Endothelial cell of umbilical vein (primary cell): ENCODE results near the gene PPBP. TPM values are rescaled to one million over a fixed set of nuclear protein-coding genes. Genes with fewer than 3 reads are reported as not detected.

Experiments used
- BruUV-seq: library from RNA; stranded (reverse); fragments of 400-500 nt; replicated peaks from 2 replicates; lab custom pipeline; 2021; lab: Mats Ljungman, UMichigan
- CTCF ChIA-PET: fragments of 300-600, 350-600 bp; sonication (Branson Sonifier 250); formaldehyde crosslinking; loops from one replicate; lab custom pipeline; 2021; ENCODE audit warnings: antibody characterized with exemption, inconsistent platforms; lab: Charles Lee
- POLR2A ChIA-PET: fragments of 300-600, 350-600 bp; sonication (Branson Sonifier 250); formaldehyde crosslinking; loops from one replicate; lab custom pipeline; 2021; ENCODE audit warnings: antibody characterized with exemption, inconsistent platforms; lab: Charles Lee
- DNase-seq: peaks from one replicate; pipeline ENCODE4 v3.0.0-alpha.2; 2011; ENCODE audit warnings: low read depth, low spot score
- FAIRE-seq: peaks from 2 replicates; lab custom pipeline; 2011; peaks lifted over from hg19 to GRCh38; lab: Jason Lieb, UNC
- H2AFZ ChIP-seq: 2 replicates; pipeline ENCODE4 v1.6.0; 2012; ENCODE audit warnings: low read depth, low read length, control low read depth, inconsistent platforms
- H3K27ac ChIP-seq: 2 replicates; pipeline ENCODE4 v1.5.1; 2011; ENCODE audit warnings: low read depth, mild to moderate bottlenecking, control low read depth, low read length, moderate library complexity; ENCODE audit not compliant: insufficient read depth
- H3K27me3 ChIP-seq, 2 experiments: 2 replicates each; pipeline versions ENCODE4 v1.6.0 to v1.6.1; 2011; ENCODE audit warnings: low read length in 2 of 2, mixed read lengths in 1 of 2; ENCODE audit not compliant: control insufficient read depth in 2 of 2, insufficient read depth in 2 of 2
- H3K36me3 ChIP-seq, 2 experiments: 2 replicates in 1 of 2; 3 replicates in 1 of 2; pipeline ENCODE4 v1.5.1; 2011; ENCODE audit warnings: low read length in 2 of 2, mild to moderate bottlenecking in 1 of 2, moderate library complexity in 1 of 2; ENCODE audit not compliant: control insufficient read depth in 2 of 2, insufficient read depth in 2 of 2; ENCODE audit errors: extremely low read depth in 1 of 2
- H3K4me1 ChIP-seq: 3 replicates; pipeline ENCODE4 v1.5.1; 2011; ENCODE audit warnings: mild to moderate bottlenecking, low read length; ENCODE audit not compliant: control insufficient read depth, insufficient read depth; ENCODE audit errors: extremely low read depth
- H3K4me2 ChIP-seq: 2 replicates; pipeline ENCODE4 v1.6.1; 2011; ENCODE audit warnings: low read length, control low read depth, mixed read lengths; ENCODE audit not compliant: insufficient read depth
- H3K4me3 ChIP-seq, 3 experiments: fragments of 200-600 bp in 1 of 3; sonication (generic), shearing (Covaris generic) in 1 of 3; replicated peaks in 1 of 3; 2 replicates each; pipeline ENCODE4 v1.5.1; 2011 to 2016; ENCODE audit warnings: control low read depth in 3 of 3, low read length in 3 of 3, mild to moderate bottlenecking in 2 of 3, inconsistent platforms in 1 of 3, low read depth in 1 of 3, moderate library complexity in 1 of 3; ENCODE audit not compliant: insufficient read depth in 1 of 3
- H3K79me2 ChIP-seq: 2 replicates; pipeline ENCODE4 v1.6.0; 2012; ENCODE audit warnings: low read length, inconsistent platforms; ENCODE audit not compliant: control insufficient read depth, insufficient read depth
- H3K9ac ChIP-seq: replicated peaks from 2 replicates; pipeline ENCODE3; 2011; ENCODE audit warnings: low read length, control low read depth; ENCODE audit not compliant: insufficient read depth; ENCODE audit errors: extremely low read depth
- H3K9me1 ChIP-seq: replicated peaks from 3 replicates; pipeline ENCODE4 v1.6.0; 2011; ENCODE audit warnings: mild to moderate bottlenecking, low read length; ENCODE audit not compliant: control insufficient read depth, insufficient read depth; ENCODE audit errors: extremely low read depth
- H3K9me3 ChIP-seq: replicated peaks from 2 replicates; pipeline ENCODE4 v1.5.1; 2012; ENCODE audit warnings: low read length, inconsistent platforms; ENCODE audit not compliant: control insufficient read depth, insufficient read depth
- H4K20me1 ChIP-seq: replicated peaks from 2 replicates; pipeline ENCODE3; 2011; ENCODE audit warnings: mild to moderate bottlenecking, low read length; ENCODE audit not compliant: control insufficient read depth, insufficient read depth; ENCODE audit errors: extremely low read depth
- CTCF ChIP-seq, 2 donors: IDR thresholded peaks; 1 replicate in 1 of 2; 2 replicates in 1 of 2; pipeline ENCODE4 v1.5.1; 2011; ENCODE audit warnings: low read length in 2 of 2, mild to moderate bottlenecking in 2 of 2, moderate library complexity in 2 of 2, control low read depth in 1 of 2, inconsistent platforms in 1 of 2, low read depth in 1 of 2; ENCODE audit not compliant: insufficient read depth in 1 of 2; ENCODE audit errors: extremely low read depth in 1 of 2
- GATA2 ChIP-seq: IDR thresholded peaks from 2 replicates; pipeline ENCODE4 v1.7.0; 2011; ENCODE audit warnings: low read depth, mild to moderate bottlenecking, moderate library complexity, mixed read lengths, low read length; ENCODE audit not compliant: insufficient read length, insufficient read depth
- JUN ChIP-seq: IDR thresholded peaks from 2 replicates; pipeline ENCODE4 v1.6.1; 2011; ENCODE audit warnings: borderline replicate concordance, low read depth; ENCODE audit not compliant: insufficient read length, insufficient read depth
- MAX ChIP-seq: IDR thresholded peaks from 2 replicates; pipeline ENCODE4 v1.6.1; 2011; ENCODE audit not compliant: insufficient read depth, insufficient read length
- MYC ChIP-seq: IDR thresholded peaks from one replicate; pipeline ENCODE4 v1.6.1; 2011; ENCODE audit warnings: mild to moderate bottlenecking, low read depth, low read length
- POLR2AphosphoS5 ChIP-seq: IDR thresholded peaks from 2 replicates; pipeline ENCODE4 v1.6.1; 2012; ENCODE audit warnings: low read depth, mild to moderate bottlenecking, control low read depth, low read length, moderate library complexity; ENCODE audit not compliant: insufficient read depth
- dilution Hi-C: fragments of 300-500 bp; cut with MboI; formaldehyde crosslinking; loops from one replicate; pipeline ENCODE4 v1.15.0; 2019; ENCODE audit warnings: low sequenced_read_pairs; ENCODE audit not compliant: extremely low pct_ligation_motif_present
- intact Hi-C: fragments of 100-400 bp; cut with micrococcal nuclease; formaldehyde crosslinking; loops from one replicate; pipeline ENCODE4 v1.10.0; 2022
- polyA plus RNA-seq, 4 experiments: library from polyadenylated mRNA; depleted of rRNA in 3 of 4; stranded (reverse) in 3 of 4; unstranded in 1 of 4; fragments of >200 nt; gene quantifications; 2 replicates each; pipeline versions ENCODE4 v1.2.1 to v1.2.3, GENCODE V29; 2011 to 2012; ENCODE audit warnings: missing spikeins in 1 of 4
- total RNA-seq: library from RNA; stranded (reverse); gene quantifications from 2 replicates; pipeline ENCODE4 v1.2.3, GENCODE V29; 2021

The PPBP gene
- total and polyA plus RNA-seq, 2 donors (not counting 3 experiments of a cell fraction or from before 2014, with no cell fraction given): not detected

- no peak for FAIRE-seq
- Histone ChIP-seq H3K27me3 (no peaks in the 10 kb centered on the region), H3K4me3 (no peak overlapping the region), H3K36me3 (no peaks in the 10 kb centered on the region), H4K20me1 (no peaks in the 10 kb centered on the region), H3K4me2 (no peak overlapping the region), H3K27ac (no peak overlapping the region), H2AFZ (no peak overlapping the region), H3K9me3 (no peaks in the 10 kb centered on the region), H3K9ac (no peak overlapping the region), H3K79me2 (no peaks in the 10 kb centered on the region), H3K9me1 (no peaks in the 10 kb centered on the region), H3K4me1 (no peaks in the 10 kb centered on the region)
- DNase-seq: no peak
- no peak for TF ChIP-seq GATA2
- no peak for TF ChIP-seq MYC
- no peak for TF ChIP-seq CTCF (IDR thresholded peaks at IDR 0.05; ENCODE audit: extremely low read depth in 1 of 2, insufficient read depth in 1 of 2, low read depth in 1 of 2, low read length in 2 of 2)
- no peak for TF ChIP-seq POLR2AphosphoS5
- TF ChIP-seq JUN: no peak
- TF ChIP-seq MAX: no peak
- BruUV-seq: no TSS peak
- dilution Hi-C loops: no loop called here
- POLR2A ChIA-PET: no interaction called here
- CTCF ChIA-PET: interaction anchor here (1.1 to 1.5 kb wide), 2 partner anchors 11 to 22 kb away, joined by 3 to 4 read pairs; partner anchors contain the start of gene CXCL5
- intact Hi-C loops: no loop called here
Observed at GRCh38 chr4:73976716-73977115, 11.3 kb downstream of the PPBP start.
